NB4 (cell line): ENCODE results near the gene MS4A15.

Experiments used
- DNase-seq: peaks from one replicate; pipeline ENCODE4 v3.0.0; 2010; ENCODE audit warnings: low read depth
- H3K4me3 ChIP-seq: one replicate; pipeline ENCODE4 v1.5.1; 2011; ENCODE audit warnings: mild to moderate bottlenecking, low read depth, low read length, moderate library complexity
- CTCF ChIP-seq: IDR thresholded peaks from one replicate; pipeline ENCODE4 v1.5.1; 2012; ENCODE audit warnings: low read depth, low read length
- MAX ChIP-seq: IDR thresholded peaks from 2 replicates; pipeline ENCODE4 v1.6.1; 2011; ENCODE audit warnings: low read depth, low read length
- MYC ChIP-seq: IDR thresholded peaks from 2 replicates; pipeline ENCODE4 v1.6.1; 2011; ENCODE audit warnings: low read depth, low read length
- POLR2A ChIP-seq: IDR thresholded peaks from 2 replicates; pipeline ENCODE4 v1.6.1; 2011; ENCODE audit warnings: mild to moderate bottlenecking; ENCODE audit not compliant: insufficient read length; ENCODE audit errors: extremely low read depth

Gene MS4A15

GRCh38 chr11:60718524-60719316 is 37.9 kb upstream of the MS4A15 start:
- no peak overlapping the region for H3K4me3 ChIP-seq
- TF ChIP-seq MYC = no peak
- no peak for TF ChIP-seq MAX
- no peak for TF ChIP-seq POLR2A
- TF ChIP-seq CTCF = no peak
- DNase-seq = no peak

- DNase-seq = no peak
- no peak overlapping the region for H3K4me3 ChIP-seq
- no peak for TF ChIP-seq MYC
- no peak for TF ChIP-seq MAX
- TF ChIP-seq POLR2A = no peak
- TF ChIP-seq CTCF = no peak
These were observed 37.3 kb upstream of the MS4A15 start for GRCh38 chr11:60719391-60719790.

- no peak for DNase-seq
- TF ChIP-seq MYC (no peak), MAX (no peak), POLR2A (no peak), CTCF (no peak)
- H3K4me3 ChIP-seq = no peak overlapping the region
These were observed 36.2 kb upstream of the MS4A15 start for GRCh38 chr11:60720460-60720859.

GRCh38 chr11:60724420-60724819 is 32.2 kb upstream of the MS4A15 start, which contains the start of gene MS4A18:
TSS of gene MS4A18 (plus strand) at chr11:60724720.
- TF ChIP-seq MAX (no peak), CTCF (no peak), POLR2A (no peak), MYC (no peak)
- DNase-seq = no peak
- no peak within 1 kb of the TSS for H3K4me3 ChIP-seq

- TF ChIP-seq MYC = no peak
- TF ChIP-seq MAX = no peak
- no peak for TF ChIP-seq POLR2A
- no peak for TF ChIP-seq CTCF
- H3K4me3 ChIP-seq = no peak overlapping the region
- no peak for DNase-seq
These were observed 31.1 kb upstream of the MS4A15 start for GRCh38 chr11:60725592-60725991.
